Esophagus muscularis mucosa (tissue), 4 donors: ENCODE measurements around the gene BEST2. TPM values are rescaled to one million over a fixed set of nuclear protein-coding genes. Genes with fewer than 3 reads are reported as not detected.

Source experiments
- DNase-seq: peaks from one replicate; pipeline ENCODE4 v3.0.0-alpha.2; 2017; ENCODE audit errors: extremely low spot score
- H3K27ac ChIP-seq, 4 donors: fragments of 200-600 bp; sonication (generic); replicated peaks in 1 of 4; 1 replicate in 3 of 4; 2 replicates in 1 of 4; pipeline ENCODE4 v1.5.1; 2016 to 2019; ENCODE audit warnings: mild to moderate bottlenecking in 1 of 4
- H3K27me3 ChIP-seq, 4 donors: fragments of 200-600 bp; sonication (generic); one replicate each; pipeline versions ENCODE4 v1.5.1 to v1.6.0; 2016 to 2019
- H3K36me3 ChIP-seq, 4 donors: fragments of 200-600 bp; sonication (generic); one replicate each; pipeline ENCODE4 v1.5.1; 2016 to 2019
- H3K4me1 ChIP-seq, 4 donors: fragments of 200-600 bp; sonication (generic); one replicate each; pipeline ENCODE4 v1.5.1; 2016 to 2019
- H3K4me3 ChIP-seq, 4 donors: fragments of 200-600 bp; sonication (generic); 1 replicate in 2 of 4; 2 replicates in 2 of 4; pipeline ENCODE4 v1.5.1; 2016 to 2019; ENCODE audit warnings: mild to moderate bottlenecking in 4 of 4, moderate library complexity in 1 of 4
- H3K9me3 ChIP-seq, 4 donors: fragments of 200-600 bp; sonication (generic); 1 replicate in 3 of 4; 2 replicates in 1 of 4; pipeline ENCODE4 v1.5.1; 2016 to 2019
- EP300 ChIP-seq: sonication (generic); formaldehyde crosslinking; IDR thresholded peaks from one replicate; pipeline ENCODE4 v1.6.1; 2017; ENCODE audit warnings: antibody characterized with exemption
- POLR2A ChIP-seq: fragments of 450-650 bp; IDR thresholded peaks from one replicate; pipeline ENCODE4 v1.6.1; 2017; ENCODE audit warnings: antibody characterized with exemption, moderate library complexity, mild to moderate bottlenecking, low read depth
- POLR2AphosphoS5 ChIP-seq, 2 donors: sonication (generic); formaldehyde crosslinking; IDR thresholded peaks; one replicate each; pipeline ENCODE4 v1.6.1; 2017; ENCODE audit warnings: antibody characterized with exemption in 2 of 2
- WGBS: methylation state at CpG from one replicate; pipeline ENCODE4 v1.1.5; 2018; 5-methylcytosine and 5-hydroxymethylcytosine counted together
- intact Hi-C: fragments of 100-400 bp; cut with DNase I; formaldehyde crosslinking; loops from one replicate; pipeline ENCODE4 v1.15.1; 2023
- total RNA-seq, 4 donors: library from RNA; depleted of rRNA; stranded (reverse); fragments of >200 nt; gene quantifications; one replicate each; pipeline versions ENCODE4 v1.1.0 to v1.2.1, GENCODE V29; 2016
- TF ChIP-seq, protein P1 (sequence below), 3 experiments: fragments of 200-600 bp in 2 of 3; fragments of 450-650 bp in 1 of 3; sonication (generic) in 2 of 3; IDR thresholded peaks; one replicate each; pipeline ENCODE4 v1.5.1; 2017 to 2019; ENCODE audit warnings: antibody characterized with exemption in 3 of 3, mild to moderate bottlenecking in 2 of 3, moderate library complexity in 1 of 3

The BEST2 gene
- total RNA-seq, 4 donors from 2014 or later: not detected

DNA sequence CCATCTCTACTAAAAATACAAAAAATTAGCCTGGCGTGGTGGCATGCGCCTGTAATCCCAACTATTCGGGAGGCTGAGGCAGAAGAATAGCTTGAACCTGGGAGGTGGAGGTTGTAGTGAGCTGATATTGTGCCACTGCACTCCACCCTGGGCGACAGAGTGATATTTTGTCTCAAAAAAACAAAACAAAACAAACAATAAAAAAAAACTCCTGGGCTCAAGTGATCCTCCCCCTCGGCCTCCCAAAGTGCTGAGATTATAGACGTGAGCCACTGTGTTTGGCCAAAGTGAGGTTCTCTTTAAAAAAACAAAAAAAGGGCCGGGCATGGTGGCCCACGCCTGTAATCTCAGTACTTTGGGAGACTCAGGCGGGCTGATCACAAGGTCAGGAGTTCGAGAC, 35.9 kb downstream of the BEST2 start:
- intact Hi-C loops: no loop called here
- Histone ChIP-seq H3K36me3 (peaks cover 0 to 4% (median 0%) of the 10 kb centered on the region in 4 donors), H3K9me3 (peaks cover 0 to 3% (median 0%) of the 10 kb centered on the region in 4 donors), H3K4me1 (peaks cover 54 to 81% (median 75%) of the 10 kb centered on the region in 4 donors), H3K4me3 (no peak overlapping the region), H3K27ac (peak overlapping the region; percentile 97 to 99 (median 99)), H3K27me3 (no peaks in the 10 kb centered on the region)
- no peak for DNase-seq
- WGBS: 75% methylated on average over 10 of the region's 10 CpGs
- TF ChIP-seq, protein P1, sequence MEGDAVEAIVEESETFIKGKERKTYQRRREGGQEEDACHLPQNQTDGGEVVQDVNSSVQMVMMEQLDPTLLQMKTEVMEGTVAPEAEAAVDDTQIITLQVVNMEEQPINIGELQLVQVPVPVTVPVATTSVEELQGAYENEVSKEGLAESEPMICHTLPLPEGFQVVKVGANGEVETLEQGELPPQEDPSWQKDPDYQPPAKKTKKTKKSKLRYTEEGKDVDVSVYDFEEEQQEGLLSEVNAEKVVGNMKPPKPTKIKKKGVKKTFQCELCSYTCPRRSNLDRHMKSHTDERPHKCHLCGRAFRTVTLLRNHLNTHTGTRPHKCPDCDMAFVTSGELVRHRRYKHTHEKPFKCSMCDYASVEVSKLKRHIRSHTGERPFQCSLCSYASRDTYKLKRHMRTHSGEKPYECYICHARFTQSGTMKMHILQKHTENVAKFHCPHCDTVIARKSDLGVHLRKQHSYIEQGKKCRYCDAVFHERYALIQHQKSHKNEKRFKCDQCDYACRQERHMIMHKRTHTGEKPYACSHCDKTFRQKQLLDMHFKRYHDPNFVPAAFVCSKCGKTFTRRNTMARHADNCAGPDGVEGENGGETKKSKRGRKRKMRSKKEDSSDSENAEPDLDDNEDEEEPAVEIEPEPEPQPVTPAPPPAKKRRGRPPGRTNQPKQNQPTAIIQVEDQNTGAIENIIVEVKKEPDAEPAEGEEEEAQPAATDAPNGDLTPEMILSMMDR (IDR thresholded peaks at IDR 0.05): no peak

DNA sequence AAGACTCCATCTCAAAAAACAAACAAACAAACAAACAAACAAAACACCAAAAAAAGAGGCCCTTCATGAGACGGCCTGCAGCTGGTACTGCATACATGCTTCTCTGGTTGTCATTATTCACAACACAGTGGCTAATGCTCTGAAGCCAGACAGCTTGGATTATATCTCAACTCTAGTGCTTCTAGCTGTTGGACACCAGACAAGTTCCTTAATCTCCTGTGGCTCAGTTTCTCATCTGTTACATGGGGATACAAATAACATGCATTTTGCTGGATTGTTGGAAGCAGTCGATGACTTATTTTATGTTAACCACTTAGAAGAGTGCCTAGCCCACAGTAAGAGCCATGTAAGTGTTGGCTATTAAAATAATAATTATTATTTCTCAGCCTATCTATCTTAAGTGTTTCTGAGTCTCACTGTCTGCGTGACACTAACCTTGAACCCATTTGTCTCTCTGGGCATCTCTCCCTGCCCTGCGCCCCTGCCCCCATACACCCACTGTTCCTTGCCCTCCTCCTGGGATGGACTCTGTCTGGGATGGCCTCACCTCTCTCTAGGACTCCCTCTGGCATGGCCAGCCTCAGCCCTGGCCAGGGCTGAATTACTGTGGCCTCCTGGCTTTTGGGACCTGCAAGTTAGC, 36.6 kb downstream of the BEST2 start:
- 35% methylated on average over 4 of the region's 4 CpGs for WGBS
- peaks cover 0 to 10% (median 0%) of the 10 kb centered on the region in 4 donors for H3K36me3 ChIP-seq
- H3K27me3 ChIP-seq: no peaks in the 10 kb centered on the region
- H3K4me3 ChIP-seq: peak overlapping the region; percentile 87 to 97 (median 90)
- intact Hi-C loops: no loop called here
- peaks cover 0 to 3% (median 0%) of the 10 kb centered on the region in 4 donors for H3K9me3 ChIP-seq
- DNase-seq: no peak
- peak overlapping the region; percentile 97 to 99 (median 99) for H3K27ac ChIP-seq
- no peak for TF ChIP-seq POLR2A
- TF ChIP-seq, protein P1 (IDR thresholded peaks at IDR 0.05): no peak
- no peak for TF ChIP-seq EP300
- TF ChIP-seq POLR2AphosphoS5 (IDR thresholded peaks at IDR 0.05): no peak
- peaks cover 49 to 74% (median 69%) of the 10 kb centered on the region in 4 donors for H3K4me1 ChIP-seq

DNA sequence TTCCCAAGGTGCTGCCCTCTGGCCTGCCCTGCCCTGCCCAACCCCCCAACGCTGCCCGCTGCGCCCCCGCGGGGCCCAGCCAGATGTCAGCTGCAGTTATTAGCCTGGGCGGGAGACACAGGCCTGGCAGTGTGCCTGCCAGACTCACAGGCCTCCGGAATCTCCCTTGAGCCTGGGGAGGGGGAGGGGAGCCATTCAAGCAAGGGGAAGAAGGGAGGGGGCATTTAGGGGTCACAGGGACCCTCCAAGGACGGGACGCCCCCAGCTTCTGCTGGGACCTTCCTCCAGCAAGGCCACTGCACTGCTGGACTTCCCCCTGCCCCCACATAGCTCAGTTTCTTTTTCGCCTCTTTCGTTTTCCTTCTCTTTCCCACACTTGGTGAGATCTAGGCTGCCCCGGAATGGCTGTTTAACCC, 37.1 kb downstream of the BEST2 start:
- TF ChIP-seq POLR2AphosphoS5 (IDR thresholded peaks at IDR 0.05): peak in 1 of 2 donors; percentile 69
- no peak for TF ChIP-seq EP300
- Histone ChIP-seq H3K4me1 (peaks cover 44 to 69% (median 64%) of the 10 kb centered on the region in 4 donors), H3K9me3 (peaks cover 0 to 3% (median 0%) of the 10 kb centered on the region in 4 donors), H3K27ac (peak overlapping the region; percentile 97 to 99 (median 99)), H3K36me3 (peaks cover 0 to 10% (median 0%) of the 10 kb centered on the region in 4 donors), H3K27me3 (no peaks in the 10 kb centered on the region), H3K4me3 (peak overlapping the region; percentile 87 to 97 (median 90))
- 0% methylated on average over 6 of the region's 12 CpGs for WGBS
- no peak for DNase-seq
- intact Hi-C loops: no loop called here

DNA sequence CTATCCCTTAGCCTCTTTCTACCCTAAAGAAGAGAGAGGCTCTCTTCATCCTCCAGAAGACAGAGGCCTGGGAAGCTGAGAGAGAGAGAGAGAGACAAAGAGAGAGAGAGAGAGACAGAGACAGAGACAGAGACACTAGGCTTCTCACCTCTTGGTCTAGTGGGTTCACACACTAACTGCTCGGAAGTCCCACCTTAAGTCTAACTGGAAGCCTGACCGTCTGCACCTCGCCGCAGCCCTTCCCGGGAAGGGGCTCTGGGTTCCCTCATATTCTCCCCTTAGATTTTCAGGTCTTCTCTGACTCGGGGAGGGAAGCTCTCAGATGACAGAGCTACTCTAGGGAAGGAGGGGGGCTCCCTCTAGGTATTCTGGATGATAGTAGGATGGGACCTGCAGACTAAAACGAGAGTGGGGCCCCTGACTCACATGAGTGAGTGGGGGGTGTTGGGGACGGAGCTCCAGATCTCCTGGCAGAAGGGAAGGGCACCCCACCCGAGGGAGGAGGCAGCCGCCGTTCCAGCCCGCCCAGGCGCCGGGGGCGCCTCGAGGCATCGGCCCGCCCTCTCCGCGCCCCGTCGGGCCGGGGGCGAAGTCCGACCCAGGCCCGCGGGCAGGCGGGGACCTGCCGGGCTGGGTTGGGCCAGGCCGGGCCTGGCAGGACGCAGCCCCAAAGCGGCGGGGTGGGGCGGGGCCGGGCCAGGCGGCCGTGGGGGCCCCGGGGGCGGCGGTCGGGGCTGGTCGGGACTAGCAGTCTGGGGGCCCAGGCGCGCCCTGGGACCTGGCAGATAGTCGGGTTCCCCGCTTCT, 37.7 kb downstream of the BEST2 start:
- DNase-seq: no peak
- 0% methylated on average over 9 of the region's 46 CpGs for WGBS
- TF ChIP-seq EP300: no peak
- TF ChIP-seq, protein P1 (IDR thresholded peaks at IDR 0.05): no peak
- TF ChIP-seq POLR2A: no peak
- no peak for TF ChIP-seq POLR2AphosphoS5 (IDR thresholded peaks at IDR 0.05)
- intact Hi-C loops: no loop called here
- H3K9me3 ChIP-seq: peaks cover 0 to 3% (median 0%) of the 10 kb centered on the region in 4 donors
- H3K27me3 ChIP-seq: no peaks in the 10 kb centered on the region
- peaks cover 0 to 10% (median 0%) of the 10 kb centered on the region in 4 donors for H3K36me3 ChIP-seq
- peaks cover 41 to 69% (median 64%) of the 10 kb centered on the region in 4 donors for H3K4me1 ChIP-seq
- peak overlapping the region; percentile 87 to 97 (median 90) for H3K4me3 ChIP-seq
- peak overlapping the region; percentile 97 to 99 (median 99) for H3K27ac ChIP-seq
